NCI-H1417 treated with DMSO at 0.1 percent for 48 hours (cell line): ENCODE data around the gene TIGD6.
"Not testable (repeated sequence)": the region's sequence is repeated elsewhere in the genome, so short reads cannot be mapped to it uniquely, and the experiment has no call there.

Experiments
- DNase-seq: peaks from one replicate; lab custom pipeline; 2025; lab: John Stamatoyannopoulos, UW

Gene TIGD6

DNA sequence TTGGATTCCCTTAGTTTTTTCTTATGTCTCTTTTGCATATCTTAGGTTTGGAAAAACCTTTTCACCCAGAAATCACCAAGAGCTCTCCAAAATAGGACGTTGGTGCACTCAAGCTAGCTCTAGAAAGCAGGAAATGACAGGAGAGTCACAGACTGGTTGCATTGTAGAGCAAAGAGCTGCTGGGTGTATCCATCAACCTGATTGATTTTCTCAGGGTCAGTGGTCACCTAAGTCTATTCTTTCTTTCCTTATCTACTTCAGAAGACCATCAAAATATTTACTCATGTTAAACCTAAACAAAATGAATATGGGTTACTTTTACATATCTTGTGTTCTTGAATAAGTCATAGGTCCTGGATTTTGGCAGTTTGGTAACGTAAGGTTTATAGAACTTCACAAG is 25.0 kb downstream of the TIGD6 start:
- DNase-seq: no peak

DNA sequence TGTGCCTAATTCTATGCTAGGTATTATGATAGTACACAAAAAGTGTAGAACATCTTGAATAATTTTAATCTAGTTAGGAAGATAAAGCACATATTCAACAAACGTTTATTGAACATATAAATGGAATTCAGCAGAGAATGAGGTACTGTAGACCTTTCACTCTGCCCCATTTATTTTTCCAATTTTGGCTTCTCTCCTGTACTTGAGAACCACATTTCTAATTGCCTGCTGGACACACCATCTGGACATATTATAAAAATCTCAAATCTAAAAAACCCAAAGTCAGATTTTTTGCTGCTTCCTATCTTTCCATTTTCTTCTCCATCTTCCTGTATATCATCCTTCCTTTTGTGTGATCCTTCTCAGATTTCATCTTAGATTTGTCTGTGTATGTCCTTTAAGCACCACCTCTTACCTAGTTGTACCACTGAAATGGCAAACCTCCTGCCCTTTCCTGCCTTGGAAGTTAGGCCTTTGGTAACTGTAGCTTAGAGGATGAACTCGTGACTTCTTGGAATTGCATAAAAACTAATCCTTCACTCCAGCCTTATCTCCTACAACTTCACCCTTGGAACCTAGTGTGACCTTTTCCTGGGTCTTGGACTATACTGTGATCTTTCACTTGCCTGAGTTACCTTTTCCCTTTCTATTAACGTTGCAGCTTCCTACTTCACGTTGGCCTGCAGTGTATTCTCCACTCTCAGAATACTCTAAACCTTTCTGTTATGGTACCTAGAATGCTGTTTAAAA is 31.1 kb downstream of the TIGD6 start:
- no peak for DNase-seq

DNA sequence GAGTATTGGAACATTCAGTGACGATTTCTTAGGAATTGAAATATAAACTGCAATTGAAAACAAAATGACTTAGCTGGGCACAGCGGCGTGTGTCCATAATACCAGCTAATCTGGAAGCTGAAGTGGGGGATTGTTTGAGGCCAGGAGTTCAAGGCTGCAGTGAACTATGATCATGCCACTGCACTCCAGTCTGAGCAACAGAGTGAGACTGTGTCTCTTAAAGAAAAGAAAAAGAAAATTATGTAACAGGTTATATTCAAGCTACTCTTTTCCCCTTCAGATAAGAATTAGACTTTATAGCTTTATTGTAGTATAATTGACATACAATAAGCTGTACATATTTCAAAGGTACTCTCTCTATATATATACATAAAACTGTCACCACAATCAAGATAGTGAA is 33.5 kb downstream of the TIGD6 start:
- no peak for DNase-seq

DNA sequence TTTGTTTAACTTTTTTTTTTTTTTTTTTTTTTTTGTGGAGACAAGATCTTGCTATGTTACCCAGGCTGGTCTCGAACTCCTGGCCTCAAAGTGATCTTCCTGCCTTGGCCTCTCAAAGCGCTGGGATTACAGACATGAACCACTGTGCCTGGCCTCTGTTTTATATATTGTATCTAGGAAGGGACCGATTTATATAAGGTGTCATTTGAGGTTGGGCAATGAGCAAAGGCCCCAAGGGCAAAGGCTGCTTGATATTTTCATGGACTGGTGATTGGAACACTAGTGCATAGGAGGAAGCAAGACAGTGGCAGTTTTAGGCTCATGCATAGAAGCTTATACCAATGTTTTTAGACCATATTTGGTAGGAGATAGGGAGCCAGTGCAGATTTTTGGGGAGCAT is 36.7 kb downstream of the TIGD6 start:
- DNase-seq: no peak

DNA sequence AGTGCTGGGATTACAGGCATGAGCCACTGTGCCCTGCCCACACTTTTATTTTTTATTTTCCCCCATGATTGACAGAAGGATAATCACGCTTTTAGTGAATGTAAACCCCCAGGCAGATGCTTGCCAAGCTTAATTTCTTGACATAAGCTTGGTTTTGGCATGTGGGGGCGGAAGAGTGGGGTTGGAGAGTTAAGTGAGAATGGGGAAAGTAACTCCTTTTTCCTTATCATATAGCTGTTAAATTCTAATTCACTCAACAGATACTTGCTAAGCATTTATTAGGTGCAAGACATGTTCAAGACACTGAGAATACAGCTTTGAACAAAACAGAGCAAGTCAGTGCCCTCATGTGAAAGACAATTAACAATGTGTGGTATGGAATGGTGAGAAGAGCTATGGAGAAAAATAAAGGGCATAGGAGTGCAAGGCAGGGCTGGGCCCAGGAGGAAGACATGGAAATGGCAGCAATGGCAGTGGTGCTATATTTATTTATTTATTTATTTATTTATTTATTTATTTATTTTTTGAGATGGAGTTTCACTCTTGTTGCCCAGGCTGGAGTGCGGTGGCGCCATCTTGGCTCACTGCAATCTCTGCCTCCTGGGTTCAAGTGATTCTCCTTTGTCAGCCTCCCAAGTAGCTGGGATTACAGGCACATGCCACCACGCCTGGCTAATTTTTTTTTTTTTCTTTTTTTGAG is 37.7 kb downstream of the TIGD6 start:
- no peak for DNase-seq

DNA sequence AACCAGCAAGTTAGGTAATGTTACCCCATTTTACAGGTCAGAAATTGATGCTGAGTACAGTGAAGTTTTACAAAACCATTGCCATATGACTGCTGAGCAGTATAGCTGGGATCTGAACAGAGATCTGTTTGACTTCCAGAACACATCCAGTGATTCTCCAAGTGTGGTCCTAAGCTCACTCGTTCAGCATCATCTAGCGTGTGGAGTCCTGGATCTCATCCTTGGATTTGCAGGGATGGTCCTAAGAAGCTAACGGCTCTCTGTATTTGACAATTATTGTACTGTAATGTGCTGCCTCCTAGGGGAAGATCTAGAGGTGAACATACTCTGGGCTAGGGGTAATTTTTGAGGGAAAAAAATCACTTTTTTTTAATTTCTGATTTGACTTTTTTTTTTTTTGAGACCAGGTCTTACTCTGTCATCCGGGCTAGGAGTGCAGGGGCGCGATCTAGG is 38.5 kb downstream of the TIGD6 start:
- no peak for DNase-seq

DNA sequence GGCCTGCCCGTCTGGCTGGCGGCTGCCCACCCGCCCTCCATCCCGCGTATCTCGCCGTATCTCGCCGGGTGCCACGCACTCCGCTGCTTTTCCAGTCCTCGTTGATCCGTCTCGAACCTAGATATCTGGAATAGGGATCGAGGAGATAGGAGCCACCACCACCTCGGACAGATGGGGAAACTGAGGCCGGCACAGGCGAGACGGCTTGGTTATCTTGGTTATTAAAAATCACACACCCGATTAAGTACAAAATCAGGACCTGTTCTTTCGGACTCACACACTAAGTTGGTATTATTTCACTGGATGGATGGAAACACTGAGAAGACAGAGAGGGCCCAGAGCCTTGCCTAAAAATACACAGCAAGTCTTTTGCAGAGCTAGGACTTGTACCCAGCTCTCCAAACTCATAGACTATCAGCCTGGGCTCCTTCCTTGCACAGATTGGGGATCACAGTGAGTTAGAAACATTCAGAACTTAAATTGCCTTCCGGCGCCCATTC is 39.2 kb downstream of the TIGD6 start:
- DNase-seq: no peak

DNA sequence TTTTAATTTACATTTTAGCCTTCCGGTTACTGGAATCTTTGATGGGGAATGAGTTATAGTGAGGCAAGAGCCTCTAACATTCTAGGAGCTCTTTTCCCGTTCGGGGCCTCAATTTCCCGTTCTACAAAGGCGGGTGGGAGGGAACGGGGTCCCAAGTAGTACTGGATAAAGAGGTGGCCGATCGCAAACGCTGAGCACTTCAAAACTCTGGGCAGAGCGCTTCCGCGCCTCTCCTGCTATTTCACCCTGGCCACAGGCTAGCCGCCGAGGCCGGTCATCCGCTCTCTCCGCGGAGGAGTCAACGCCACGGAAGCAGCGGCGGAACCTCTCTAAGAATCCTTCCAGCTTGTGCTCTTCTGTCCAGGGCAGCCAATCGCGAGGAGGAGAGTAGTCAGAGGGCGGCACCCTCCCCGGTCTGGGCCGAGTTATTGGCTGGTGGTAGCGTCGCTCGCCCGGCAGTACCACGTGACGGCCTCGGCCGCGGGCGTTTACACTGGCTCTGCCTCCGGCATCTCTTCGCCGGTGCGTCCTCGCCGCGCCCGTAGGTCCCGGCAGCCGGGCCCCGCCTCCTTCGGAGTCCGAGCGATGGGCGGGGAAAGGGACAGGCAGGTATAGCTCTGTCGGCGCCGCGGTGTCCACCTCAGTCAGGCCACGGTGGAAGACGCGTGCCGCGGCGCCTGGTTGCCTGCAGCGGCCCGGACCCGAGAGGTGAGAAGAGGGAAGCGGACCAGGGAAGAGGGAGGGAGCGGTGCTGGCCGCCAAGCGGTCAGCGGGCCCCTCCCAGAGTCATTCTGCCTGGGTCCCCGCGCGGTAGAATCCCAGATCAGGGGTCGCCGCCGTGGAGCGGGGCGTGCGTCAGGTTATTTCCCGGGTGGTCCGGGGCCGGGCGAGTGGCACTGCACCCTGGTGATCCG is 39.9 kb downstream of the TIGD6 start, which contains the start of gene SLC26A2:
SLC26A2 (plus strand) TSS at position 487 of the 914 bp plus-strand sequence. CDS start 16,895 bp downstream, outside the sequence.
- DNase-seq: peak; percentile 70

DNA sequence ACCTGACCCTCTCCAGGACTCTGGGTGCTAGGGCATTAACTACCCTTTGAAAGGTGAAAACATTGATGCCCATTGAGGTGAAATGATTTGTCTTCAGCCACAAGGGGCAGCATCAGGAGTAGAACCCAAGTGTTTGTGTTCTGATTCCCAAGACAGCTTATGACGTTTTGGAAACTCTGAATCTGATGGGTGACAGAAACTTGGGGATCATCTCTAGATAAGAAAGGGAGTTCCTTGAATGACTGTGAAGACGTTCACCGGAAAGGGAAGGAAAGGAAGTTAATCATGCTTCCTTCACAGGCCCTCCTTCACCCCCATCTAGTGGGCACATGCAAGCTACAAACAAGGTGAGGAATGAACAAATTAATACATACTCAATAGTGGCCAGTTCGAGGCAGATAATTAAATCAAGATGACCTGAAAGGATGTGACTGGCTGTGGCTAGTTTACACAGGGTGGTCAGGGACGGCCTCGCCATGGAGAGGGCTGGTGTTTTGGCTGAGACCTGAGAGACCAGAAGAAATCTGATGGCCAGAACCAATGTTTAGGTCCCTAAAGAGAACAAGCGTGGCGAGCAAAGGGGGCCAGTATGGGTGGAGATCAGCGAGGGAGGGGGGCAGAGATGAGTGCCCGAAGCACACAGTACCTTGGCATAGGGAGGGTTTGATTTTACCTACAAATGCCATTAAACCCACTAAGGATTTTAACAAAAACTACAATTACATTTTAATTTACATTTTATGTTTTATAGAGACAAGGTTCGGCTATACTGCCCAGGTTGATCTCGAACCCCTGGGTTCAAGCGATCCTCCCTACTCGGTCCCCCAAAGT is 40.8 kb downstream of the TIGD6 start:
- no peak for DNase-seq

DNA sequence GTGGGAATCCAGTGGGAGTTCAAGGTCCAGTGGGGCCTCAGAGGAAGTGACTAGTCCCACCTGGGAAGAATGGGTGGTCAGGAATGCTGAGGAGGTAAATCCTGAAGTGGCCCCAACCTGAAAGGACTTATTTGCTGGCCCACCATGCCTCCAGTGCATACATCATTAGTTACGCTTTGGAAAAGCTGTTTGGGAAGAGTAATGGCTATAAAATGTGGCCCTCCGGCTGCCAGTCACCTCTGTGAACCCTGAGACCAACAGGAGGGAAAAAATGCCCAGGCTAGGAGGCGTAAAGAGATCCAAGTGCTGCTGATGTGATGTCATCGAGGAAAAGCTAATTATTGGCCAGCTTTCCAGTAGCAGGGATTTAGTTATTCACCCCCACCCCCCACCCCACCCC is 42.6 kb downstream of the TIGD6 start:
- no peak for DNase-seq

DNA sequence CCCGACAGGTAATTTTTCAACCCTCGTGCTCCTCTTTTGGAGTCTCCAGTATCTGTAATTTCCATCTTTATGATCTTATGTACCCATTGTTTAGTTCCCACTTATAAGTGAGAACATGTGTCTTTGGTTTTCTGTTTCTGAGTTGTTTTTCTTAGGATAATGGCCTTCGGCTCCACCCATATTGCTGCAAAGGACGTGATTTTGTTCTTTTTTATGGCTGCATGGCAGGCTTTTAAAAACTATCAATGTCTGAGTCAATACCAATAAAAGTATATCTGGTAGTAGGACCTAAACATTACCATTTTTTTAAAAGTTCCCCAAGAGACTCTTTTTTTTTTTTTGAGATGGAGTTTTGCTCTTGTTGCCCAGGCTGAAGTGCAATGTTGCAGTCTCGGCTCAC is 43.8 kb downstream of the TIGD6 start:
- no peak for DNase-seq

DNA sequence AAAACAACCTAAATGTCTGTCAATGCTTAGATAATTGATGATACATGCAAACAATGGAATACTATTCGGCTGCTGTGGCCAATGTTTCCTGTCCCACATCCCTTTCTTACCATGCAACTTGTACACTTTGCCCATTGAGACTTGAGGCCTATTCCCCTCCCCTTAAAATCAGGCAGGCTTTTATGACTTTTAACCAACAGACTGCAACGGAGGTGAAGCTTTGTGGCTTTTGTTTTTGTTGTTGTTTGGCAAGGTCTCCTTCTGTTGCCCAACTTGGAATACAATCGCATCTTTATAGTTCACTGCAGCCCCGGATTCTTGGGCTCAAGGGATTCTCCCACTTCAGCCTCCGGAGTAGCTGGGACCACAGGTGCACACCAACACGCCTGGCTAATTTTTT is 45.7 kb downstream of the TIGD6 start:
- DNase-seq: no peak

DNA sequence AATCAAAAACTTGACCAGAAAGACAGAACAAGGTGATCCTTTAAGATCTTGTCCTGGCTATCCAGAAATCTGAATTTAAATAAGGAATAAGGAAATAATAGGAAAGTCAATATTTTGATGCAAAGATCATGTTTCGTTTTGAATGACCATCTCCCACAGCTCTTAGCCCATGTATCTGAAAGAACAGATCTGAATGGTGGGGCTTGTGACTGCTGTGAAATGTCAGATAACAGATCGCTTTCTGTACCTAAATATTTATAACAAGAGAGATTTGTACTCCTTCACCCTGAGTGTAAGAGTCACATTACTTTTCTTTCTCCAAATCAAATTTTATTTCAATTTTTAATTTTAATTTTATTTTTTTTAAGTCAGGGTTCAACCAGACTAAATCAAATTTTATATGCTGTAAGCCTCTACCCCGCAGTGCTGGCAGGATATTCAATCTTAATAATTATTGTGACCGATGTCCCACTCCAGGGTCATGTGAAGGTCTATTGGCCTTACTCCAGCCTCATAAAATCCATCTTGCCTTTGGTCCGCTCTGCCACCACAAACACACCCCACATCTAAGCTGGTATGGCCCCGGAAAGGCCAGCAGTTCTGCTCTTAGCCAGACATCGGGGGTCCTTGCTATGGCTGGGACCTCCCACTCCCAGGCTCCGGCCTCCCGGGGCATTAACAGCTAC is 46.9 kb downstream of the TIGD6 start:
- DNase-seq: no peak

DNA sequence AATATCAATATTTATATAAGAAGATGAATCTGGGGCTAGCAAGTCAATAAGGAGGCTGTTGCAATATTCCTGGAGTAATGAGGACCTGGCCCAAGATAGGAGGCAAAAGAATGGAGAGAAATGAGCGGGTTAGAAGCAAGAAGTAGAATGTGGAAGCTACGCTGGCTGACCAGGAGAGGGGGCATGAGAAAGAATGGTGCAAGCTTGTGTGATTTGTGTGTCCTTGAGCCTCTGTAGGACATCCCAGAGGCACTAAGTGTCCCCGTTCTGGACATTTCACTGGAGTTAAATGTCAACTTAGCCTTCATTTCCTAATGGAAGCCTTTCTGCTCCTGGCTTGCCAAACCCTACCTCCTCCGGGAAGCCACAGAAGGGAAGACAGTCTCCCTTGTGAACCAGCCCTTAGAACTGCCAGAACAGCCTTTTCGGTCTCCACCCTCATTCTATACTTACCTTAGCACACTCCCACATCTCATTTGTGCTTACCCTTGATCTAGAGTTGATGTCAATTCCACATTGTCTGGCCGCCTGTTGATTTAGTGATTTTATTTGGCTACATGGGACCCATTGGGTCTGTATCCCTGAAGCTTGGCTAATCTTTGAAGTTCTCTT is 49.2 kb downstream of the TIGD6 start:
- DNase-seq: no peak

DNA sequence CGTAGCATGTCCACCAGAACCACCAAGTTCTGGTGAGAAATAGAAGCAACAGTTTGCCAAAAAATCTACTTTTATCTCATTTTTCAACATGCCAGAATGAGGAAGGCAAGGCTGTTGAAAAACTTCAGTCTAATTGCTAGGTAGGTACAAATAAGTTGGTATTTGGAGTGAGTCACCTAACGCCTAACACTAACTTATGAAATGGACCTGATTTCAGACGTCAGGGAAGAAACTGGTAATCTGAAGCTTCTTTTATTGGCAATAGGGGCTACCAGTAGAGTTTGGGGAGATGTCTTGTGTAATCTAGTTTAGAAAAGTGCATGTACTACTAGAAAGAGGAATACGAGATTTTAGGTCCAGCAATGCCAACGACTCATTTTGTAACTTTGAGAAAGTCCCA is 51.5 kb downstream of the TIGD6 start:
- no peak for DNase-seq

DNA sequence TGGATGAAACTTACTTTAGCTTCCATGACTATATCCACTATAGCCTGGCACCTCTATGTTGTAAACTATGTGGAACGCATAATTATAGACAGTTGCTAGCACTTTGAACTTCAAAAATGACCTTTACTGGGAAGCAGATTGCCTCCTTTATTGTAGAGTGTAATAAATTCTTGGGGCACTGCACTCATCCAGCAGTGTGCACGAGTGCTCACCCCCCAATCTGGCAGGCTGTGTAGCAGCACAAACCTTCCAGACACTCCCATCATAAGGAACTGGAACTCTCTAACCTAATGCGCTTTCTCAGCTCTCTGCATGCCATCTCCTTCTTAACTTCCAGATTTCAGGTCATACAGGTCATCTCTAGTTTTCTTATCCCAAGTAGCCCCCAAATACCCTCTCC is 54.3 kb downstream of the TIGD6 start:
- DNase-seq: no peak

DNA sequence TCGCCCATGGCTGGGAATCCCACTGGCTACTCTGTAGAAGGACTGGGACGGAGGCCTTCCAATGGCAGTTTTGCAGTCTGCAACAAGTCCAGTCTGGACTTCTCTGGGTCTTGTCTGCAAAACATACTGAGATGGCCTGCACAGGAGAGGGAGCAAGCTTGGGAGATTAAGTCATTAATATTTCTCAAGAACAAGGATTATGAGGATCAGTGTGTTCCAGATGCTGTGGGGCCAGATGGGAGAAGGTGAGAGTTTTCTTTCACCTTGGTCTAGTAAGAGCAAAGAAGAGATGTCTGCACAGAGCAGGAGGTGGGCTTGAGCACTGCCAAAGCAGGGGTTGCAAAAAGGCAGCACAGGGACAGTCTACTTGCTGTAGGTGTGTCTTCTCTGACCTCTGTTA is 55.8 kb downstream of the TIGD6 start, which contains the start of gene PDE6A:
PDE6A (minus strand) TSS at position 128 of the 400 bp plus-strand sequence; CDS start at position 8, 120 bp downstream.
- no peak for DNase-seq

DNA sequence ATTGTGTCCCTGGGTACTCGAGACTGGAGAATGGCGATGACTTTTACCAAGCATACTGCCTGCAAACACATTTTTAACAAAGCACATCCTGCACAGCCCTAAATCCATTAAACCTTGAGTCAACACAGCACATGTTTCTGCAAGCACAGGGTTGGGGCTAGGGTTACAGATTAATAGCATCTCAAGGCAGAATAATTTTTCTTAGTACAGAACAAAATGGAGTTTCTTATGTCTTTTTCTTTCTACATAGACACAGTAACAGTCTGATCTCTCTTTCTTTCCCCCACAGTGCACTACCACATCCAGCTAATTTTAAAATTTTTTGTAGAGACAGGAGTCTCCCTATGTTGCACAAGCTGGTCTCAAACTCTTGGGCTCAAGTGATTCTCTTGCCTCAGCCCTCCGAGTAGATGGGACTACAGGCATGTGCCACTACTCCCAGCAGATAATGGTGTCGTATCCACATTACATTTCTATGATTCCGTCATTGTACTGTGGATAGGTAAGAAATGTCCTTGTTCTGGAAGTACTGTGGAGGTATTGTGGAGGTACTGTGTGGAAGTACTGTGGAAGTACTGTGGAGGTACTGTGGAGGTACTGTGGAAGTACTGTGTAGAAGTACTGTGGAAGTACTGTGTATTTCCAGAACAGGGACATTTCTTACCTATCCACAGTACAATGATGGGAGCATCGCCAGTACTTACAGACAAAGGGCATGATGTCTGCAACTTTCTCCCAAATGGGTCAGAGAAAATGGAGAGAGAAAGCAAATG is 57.1 kb downstream of the TIGD6 start:
- not testable (repeated sequence) for DNase-seq
